GM06990 (cell line): ENCODE data around the gene ZNF418.

Experiments
- DNase-seq: peaks from one replicate; pipeline ENCODE4 v3.0.0-alpha.2; 2011; ENCODE audit not compliant: insufficient read length; ENCODE audit errors: extremely low read depth
- H3K27me3 ChIP-seq: replicated peaks from 2 replicates; pipeline ENCODE4 v1.6.0; 2011; ENCODE audit warnings: low read length; ENCODE audit not compliant: control insufficient read depth, insufficient read depth
- H3K36me3 ChIP-seq: 2 replicates; pipeline ENCODE4 v1.5.1; 2011; ENCODE audit warnings: low read length; ENCODE audit not compliant: control insufficient read depth, insufficient read depth
- H3K4me3 ChIP-seq: replicated peaks from 2 replicates; pipeline ENCODE4 v1.5.1; 2011; ENCODE audit warnings: low read depth, mild to moderate bottlenecking, control low read depth, low read length
- CTCF ChIP-seq: IDR thresholded peaks from 2 replicates; pipeline ENCODE4 v1.5.1; 2011; ENCODE audit warnings: low read length, control low read depth, mild to moderate bottlenecking, inconsistent platforms; ENCODE audit not compliant: insufficient read depth, poor library complexity, severe bottlenecking

Gene ZNF418

DNA sequence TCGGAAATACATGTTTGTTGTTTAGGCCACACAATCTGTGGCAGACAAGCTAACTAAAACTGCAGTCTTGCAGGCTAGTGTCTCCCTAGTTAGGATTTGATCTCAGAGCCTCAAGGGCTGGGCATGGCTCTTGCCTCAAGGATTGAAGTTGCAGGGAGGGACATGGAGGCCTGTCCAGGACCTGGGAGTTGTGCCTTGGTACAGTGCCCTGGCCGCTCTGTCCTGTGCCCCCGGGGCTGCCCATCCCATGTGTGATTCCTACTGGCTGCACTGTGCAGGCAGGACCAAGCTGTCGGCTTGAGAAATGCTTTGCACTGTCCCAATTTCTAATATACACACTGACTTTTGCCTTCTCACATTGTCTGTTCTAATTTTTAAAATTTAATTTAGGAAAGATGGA is 19.8 kb upstream of the ZNF418 start:
- TF ChIP-seq CTCF = no peak
- Histone ChIP-seq H3K4me3 (no peak overlapping the region), H3K27me3 (no peaks in the 10 kb centered on the region), H3K36me3 (no peaks in the 10 kb centered on the region)
- DNase-seq = no peak

DNA sequence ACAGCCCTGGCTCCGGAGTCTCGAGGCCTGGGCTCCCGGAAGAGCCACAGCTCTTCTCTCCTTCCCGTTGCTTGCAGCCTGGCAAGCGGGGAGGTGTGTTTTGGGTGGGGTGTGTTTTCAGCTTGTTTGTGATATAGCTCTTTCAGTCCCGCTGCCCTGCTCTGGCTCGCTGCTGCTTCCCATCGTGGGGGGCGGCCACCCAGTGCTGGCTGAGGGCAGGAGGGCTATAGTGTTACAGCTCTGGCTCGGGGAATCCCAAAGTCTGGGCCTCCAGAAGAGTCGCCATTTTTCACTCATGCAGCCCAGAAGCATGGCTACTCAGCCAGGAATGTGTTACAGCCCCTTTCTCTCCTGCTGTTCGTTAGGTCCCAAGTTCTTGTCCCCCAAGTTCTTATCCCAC is 14.5 kb upstream of the ZNF418 start:
- Histone ChIP-seq H3K4me3 (no peak overlapping the region), H3K27me3 (no peaks in the 10 kb centered on the region), H3K36me3 (no peaks in the 10 kb centered on the region)
- TF ChIP-seq CTCF = no peak
- DNase-seq = no peak

DNA sequence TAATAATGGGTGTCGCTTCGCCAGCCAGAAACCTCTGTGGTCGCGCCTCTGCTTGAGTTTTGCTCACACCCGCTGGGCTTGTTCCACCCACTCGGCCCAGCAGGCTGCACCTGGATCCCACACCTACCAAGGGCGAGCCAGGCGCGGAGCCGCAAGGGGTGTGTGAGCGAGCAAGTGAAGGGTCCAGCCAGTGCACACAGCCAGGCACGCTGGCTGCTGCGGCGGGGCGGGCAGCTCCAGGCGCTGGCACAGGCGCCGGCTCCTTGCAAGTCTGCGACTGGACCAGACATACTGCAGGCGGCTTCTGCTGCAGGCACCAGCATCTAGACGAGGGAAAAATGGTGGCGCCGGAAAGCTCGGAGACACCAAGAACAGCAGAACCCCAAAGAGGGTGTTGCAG is 14.1 kb upstream of the ZNF418 start:
- no peak for TF ChIP-seq CTCF
- no peak for DNase-seq
- no peaks in the 10 kb centered on the region for H3K27me3 ChIP-seq
- no peaks in the 10 kb centered on the region for H3K36me3 ChIP-seq
- no peak overlapping the region for H3K4me3 ChIP-seq

- Histone ChIP-seq H3K4me3 (peak within 1 kb of the TSS; percentile 79), H3K36me3 (peaks cover 1% of the 10 kb centered on the region), H3K27me3 (no peaks in the 10 kb centered on the region)
- peak; percentile 82 for DNase-seq
- TF ChIP-seq CTCF = peak; percentile 54
Measured at GRCh38 chr19:57947419-57948134, 12.4 kb upstream of the ZNF418 start, which contains the start of gene ZNF256. ZNF256 (minus strand) TSS chr19:57947706; CDS start chr19:57947474, 232 bp downstream.

- Histone ChIP-seq H3K36me3 (peaks cover 7% of the 10 kb centered on the region), H3K4me3 (peak overlapping the region; percentile 79), H3K27me3 (no peaks in the 10 kb centered on the region)
- TF ChIP-seq CTCF = no peak
- no peak for DNase-seq
Measured at GRCh38 chr19:57947088-57947418, 11.9 kb upstream of the ZNF418 start.

DNA sequence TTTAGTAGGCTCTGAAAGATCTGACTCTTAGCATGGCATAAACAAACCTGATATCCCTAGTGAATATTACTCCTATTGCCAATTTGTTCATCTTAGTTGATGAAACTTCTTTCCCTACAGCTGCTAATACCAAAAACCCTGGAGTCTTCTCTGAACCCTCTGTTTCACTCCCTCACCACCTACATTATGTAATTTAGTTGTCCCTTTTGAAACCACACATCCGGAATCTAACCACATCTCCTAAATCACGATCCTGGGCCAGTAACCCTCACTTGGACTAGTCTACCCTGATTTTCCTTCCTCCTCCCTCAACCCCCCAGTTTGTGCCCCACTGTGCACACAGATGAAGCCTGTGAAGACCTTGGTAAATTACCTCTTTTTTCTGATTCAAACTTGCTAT is 11.1 kb upstream of the ZNF418 start:
- peaks cover 8% of the 10 kb centered on the region for H3K36me3 ChIP-seq
- no peak for DNase-seq
- H3K27me3 ChIP-seq = no peaks in the 10 kb centered on the region
- peak overlapping the region; percentile 79 for H3K4me3 ChIP-seq
- TF ChIP-seq CTCF = no peak
